ENCODE data around the gene MCAM.

MCAM gene

GRCh38 chr11:119334174-119334930, 17.4 kb upstream of the MCAM start, which contains the start of gene RNF26:
Gene RNF26, plus strand, starts transcription at chr11:119334527. Its CDS starts 596 bp downstream, at chr11:119335123.
- Histone ChIP-seq H3K36me3 (replicated peaks; ENCODE audit: insufficient read depth, low read length) (no peaks in the 10 kb centered on the region), H3K4me3 (ENCODE audit: low read length) (peak within 1 kb of the TSS; percentile 91)
- TF ChIP-seq EZH2phosphoT487 (IDR thresholded peaks at IDR 0.05; ENCODE audit: low read length) (no peak), EZH2 (optimal IDR thresholded peaks at IDR 0.05; ENCODE audit: low read depth, low read length) (no peak), CTCF (IDR thresholded peaks at IDR 0.05; ENCODE audit: low read length) (no peak)

GRCh38 chr11:119332111-119332765, 15.3 kb upstream of the MCAM start:
- Histone ChIP-seq H3F3A (ENCODE audit: insufficient read depth, low read length) (no peaks in the 10 kb centered on the region), H3K36me3 (replicated peaks; ENCODE audit: insufficient read depth, low read length) (no peaks in the 10 kb centered on the region), H4K20me1 (ENCODE audit: insufficient read depth, low read length) (no peaks in the 10 kb centered on the region), H3K9me2 (replicated peaks; ENCODE audit: insufficient read depth, low read length) (no peaks in the 10 kb centered on the region), H3K27me3 (replicated peaks; ENCODE audit: insufficient read depth, low read length) (peaks cover 12% of the 10 kb centered on the region), H3K79me2 (ENCODE audit: low read length) (peaks cover 17% of the 10 kb centered on the region), H2AFZ (ENCODE audit: low read length) (no peak overlapping the region), H3K9me3 (replicated peaks; ENCODE audit: insufficient read depth, low read length) (no peaks in the 10 kb centered on the region), H3K27ac (ENCODE audit: low read length) (no peak overlapping the region), H3K4me2 (ENCODE audit: low read depth, low read length) (no peak overlapping the region), H3K4me3 (ENCODE audit: low read length) (no peak overlapping the region), H3K4me1 (ENCODE audit: low read length) (peaks cover 11% of the 10 kb centered on the region; the same call in 1 of the 2 replicates), H3K9ac (ENCODE audit: low read length) (no peak overlapping the region)
- TF ChIP-seq EZH2 (optimal IDR thresholded peaks at IDR 0.05; ENCODE audit: low read depth, low read length) (no peak), CTCF (IDR thresholded peaks at IDR 0.05; ENCODE audit: low read length) (no peak), EZH2phosphoT487 (IDR thresholded peaks at IDR 0.05; ENCODE audit: low read length) (no peak)
- DNase-seq, result no peak

More at GRCh38 chr11:119334174-119334930, 17.4 kb upstream of the MCAM start, which contains the start of gene RNF26:
- Histone ChIP-seq H3F3A (ENCODE audit: insufficient read depth, low read length) (no peaks in the 10 kb centered on the region), H3K27ac (ENCODE audit: low read length) (peak within 1 kb of the TSS; percentile 32; the same call in 1 of the 2 replicates), H3K4me2 (ENCODE audit: low read depth, low read length) (peak within 1 kb of the TSS; percentile 98), H3K9ac (ENCODE audit: low read length) (peak within 1 kb of the TSS; percentile 89), H3K4me1 (ENCODE audit: low read length) (peaks cover 11% of the 10 kb centered on the region; the same call in 1 of the 2 replicates), H4K20me1 (ENCODE audit: insufficient read depth, low read length) (no peaks in the 10 kb centered on the region), H3K79me2 (ENCODE audit: low read length) (peaks cover 17% of the 10 kb centered on the region), H3K9me2 (replicated peaks; ENCODE audit: insufficient read depth, low read length) (no peaks in the 10 kb centered on the region), H3K27me3 (replicated peaks; ENCODE audit: insufficient read depth, low read length) (peaks cover 12% of the 10 kb centered on the region), H3K9me3 (replicated peaks; ENCODE audit: insufficient read depth, low read length) (no peaks in the 10 kb centered on the region), H2AFZ (ENCODE audit: low read length) (peak within 1 kb of the TSS; percentile 99)
- DNase-seq, result peak; percentile 98

GRCh38 chr11:119330237-119330636, 13.3 kb upstream of the MCAM start:
- DNase-seq, result no peak
- no peak overlapping the region for H3K4me2 ChIP-seq (ENCODE audit: low read depth, low read length)
- TF ChIP-seq CTCF (IDR thresholded peaks at IDR 0.05; ENCODE audit: low read length) (no peak), EZH2 (optimal IDR thresholded peaks at IDR 0.05; ENCODE audit: low read depth, low read length) (no peak), EZH2phosphoT487 (IDR thresholded peaks at IDR 0.05; ENCODE audit: low read length) (no peak)
- H3K9me3 ChIP-seq (replicated peaks; ENCODE audit: insufficient read depth, low read length), result no peaks in the 10 kb centered on the region
- H3K36me3 ChIP-seq (replicated peaks; ENCODE audit: insufficient read depth, low read length), result no peaks in the 10 kb centered on the region
- no peaks in the 10 kb centered on the region for H3K9me2 ChIP-seq (replicated peaks; ENCODE audit: insufficient read depth, low read length)
- H4K20me1 ChIP-seq (ENCODE audit: insufficient read depth, low read length), result no peaks in the 10 kb centered on the region
- H3K27me3 ChIP-seq (replicated peaks; ENCODE audit: insufficient read depth, low read length), result peaks cover 12% of the 10 kb centered on the region
- H3K79me2 ChIP-seq (ENCODE audit: low read length), result peaks cover 9% of the 10 kb centered on the region
- no peak overlapping the region for H3K4me3 ChIP-seq (ENCODE audit: low read length)
- no peak overlapping the region for H3K9ac ChIP-seq (ENCODE audit: low read length)
- H2AFZ ChIP-seq (ENCODE audit: low read length), result no peak overlapping the region
- no peaks in the 10 kb centered on the region for H3F3A ChIP-seq (ENCODE audit: insufficient read depth, low read length)
- H3K27ac ChIP-seq (ENCODE audit: low read length), result no peak overlapping the region
- peaks cover 6% of the 10 kb centered on the region; the same call in 1 of the 2 replicates for H3K4me1 ChIP-seq (ENCODE audit: low read length)

All from MM.1S (cell line).